Heart left ventricle (tissue), 16 donors: ENCODE results near the gene FRMPD4. TPM values are rescaled to one million over a fixed set of nuclear protein-coding genes. Genes with fewer than 3 reads are reported as not detected.

Source experiments
- ATAC-seq, 4 donors: fragments of 200-7000 bp; cut with Tn5 transposase; one replicate each; pipeline ENCODE4 v1.9.1; 2020 to 2022; ENCODE audit warnings: moderate library complexity in 4 of 4, mild to moderate bottlenecking in 3 of 4, moderate number of reproducible peaks in 1 of 4
- DNase-seq, 5 donors: peaks; one replicate each; pipeline ENCODE4 v3.0.0-alpha.2; 2020
- H3K27ac ChIP-seq, 12 donors: fragments of 200-600 bp; sonication (generic) in 4 of 12; one replicate each; pipeline versions ENCODE4 v1.5.0 to v1.8.0; 2016 to 2022; ENCODE audit warnings: mild to moderate bottlenecking in 2 of 12
- H3K27me3 ChIP-seq, 9 donors: fragments of 200-600 bp; sonication (generic) in 2 of 9; one replicate each; pipeline versions ENCODE4 v1.5.1 to v1.8.0; 2016 to 2022; ENCODE audit warnings: mild to moderate bottlenecking in 3 of 9
- H3K36me3 ChIP-seq, 9 donors: fragments of 200-600 bp; sonication (generic) in 2 of 9; one replicate each; pipeline versions ENCODE4 v1.5.0 to v1.8.0; 2018 to 2022; ENCODE audit warnings: mild to moderate bottlenecking in 2 of 9
- H3K4me1 ChIP-seq, 12 donors: fragments of 200-600 bp; sonication (generic) in 4 of 12; one replicate each; pipeline versions ENCODE4 v1.5.0 to v1.8.0; 2016 to 2022; ENCODE audit warnings: mild to moderate bottlenecking in 3 of 12
- H3K4me3 ChIP-seq, 12 donors: fragments of 200-600 bp; sonication (generic) in 4 of 12; one replicate each; pipeline versions ENCODE4 v1.5.0 to v1.8.0; 2017 to 2022; ENCODE audit warnings: mild to moderate bottlenecking in 9 of 12, moderate library complexity in 4 of 12
- H3K9me3 ChIP-seq, 12 donors: fragments of 200-600 bp; sonication (generic) in 4 of 12; one replicate each; pipeline versions ENCODE4 v1.5.0 to v1.8.0; 2016 to 2022; ENCODE audit warnings: mild to moderate bottlenecking in 1 of 12
- POLR2A ChIP-seq, 2 donors: fragments of 450-650 bp; IDR thresholded peaks; one replicate each; pipeline ENCODE4 v1.6.1; 2017; ENCODE audit warnings: antibody characterized with exemption in 2 of 2, mild to moderate bottlenecking in 2 of 2, moderate library complexity in 2 of 2
- WGBS, 4 donors: extraction: QIAGEN DNeasy Blood & Tissue Kit in 2 of 4; methylation state at CpG; one replicate each; pipeline versions ENCODE4 v1.1.5 to v1.1.7; 2013 to 2018; 5-methylcytosine and 5-hydroxymethylcytosine counted together
- intact Hi-C, 10 donors: fragments of 100-400 bp; cut with DNase I; formaldehyde crosslinking; loops; one replicate each; pipeline versions ENCODE4 v1.11.1 to v1.14.2; 2022
- long read RNA-seq, 3 donors: library from polyadenylated mRNA; unstranded; transcript quantifications; one replicate each; pipeline ENCODE4 v2.0.0, GENCODE V29; 2020 to 2021
- polyA plus RNA-seq, 2 donors: library from polyadenylated mRNA; stranded (reverse); fragments of 200-250 nt; gene quantifications; one replicate each; pipeline ENCODE4 v1.2.3, GENCODE V29; 2013
- total RNA-seq, 9 donors: library from RNA; depleted of rRNA in 2 of 9; stranded (reverse); fragments of >200 nt in 2 of 9; fragmentation: NEBNext Ultra II Directional in 3 of 9; extraction: Animal tissue kit (Norgen Biotek cat#: 25700) in 3 of 9; gene quantifications; one replicate each; pipeline versions ENCODE4 v1.1.0 to v1.2.4, GENCODE V29; 2016 to 2023
- TF ChIP-seq, protein P1 (sequence below), 12 donors: fragments of 200-600 bp; sonication (generic) in 4 of 12; IDR thresholded peaks; one replicate each; pipeline versions ENCODE4 v1.5.0 to v1.8.0; 2018 to 2022; ENCODE audit warnings: antibody characterized with exemption in 12 of 12, mild to moderate bottlenecking in 5 of 12
- donor health status: ischemic (EF 13 %, LVEDD 7.1; RV severe dilation, severe dysfunction).
- donor health status: healthy with polysubstance abuse.
- donor health status: DM: no; HTN: yes; CAD: no.
- donor health status: DM: no; HTN: no; CAD: no.
- donor health status: ischemic (EF 25% LVEDD 6.9; RV normal size, moderate dysfunction).
- donor health status: ischemic (EF 25% LVEDD 5.7; RV mildly dilated, moderate dysfunction).
- donor health status: healthy.
- donor health status: DM: yes; HTN: yes; CAD: no.
- donor health status: ischemic (EF 35%, LVEDD 5.7; RV mildly dilated, moderate dysfunction).
- donor health status: nonischemic (EF 11% LVEDD 7.7; RV severe dilation, severe dysfunction).
- donor health status: DM: yes; HTN: yes; CAD: no.
- donor health status: PGD.
- donor health status: ischemic (EF 29% LVEDD 5.4; RV normal size, mild dysfunction).
- donor health status: nonischemic (EF 23%, LVEDD 6.1; RV moderate dilation, normal function).

The FRMPD4 gene
- total RNA-seq (1 to 10 TPM in 6 of 9 donors, under 1 TPM in 3; 0.25 to 4.2 (median 2.4) TPM), polyA plus RNA-seq (under 1 TPM; 0.07 to 0.61 TPM)
- long read RNA-seq, donor 1, partial matches to known transcripts: 3 of 8 reads
- long read RNA-seq, donor 1, other reads (novel, unspliced or antisense): 4 of 8 reads
- long read RNA-seq, donor 2, partial matches to known transcripts: 2 of 3 reads
- long read RNA-seq, donor 2, other reads (novel, unspliced or antisense): 1 of 3 reads
- long read RNA-seq, donor 3, partial matches to known transcripts: 0 of 1 reads
- long read RNA-seq, donor 3, other reads (novel, unspliced or antisense): 1 of 1 reads

DNA sequence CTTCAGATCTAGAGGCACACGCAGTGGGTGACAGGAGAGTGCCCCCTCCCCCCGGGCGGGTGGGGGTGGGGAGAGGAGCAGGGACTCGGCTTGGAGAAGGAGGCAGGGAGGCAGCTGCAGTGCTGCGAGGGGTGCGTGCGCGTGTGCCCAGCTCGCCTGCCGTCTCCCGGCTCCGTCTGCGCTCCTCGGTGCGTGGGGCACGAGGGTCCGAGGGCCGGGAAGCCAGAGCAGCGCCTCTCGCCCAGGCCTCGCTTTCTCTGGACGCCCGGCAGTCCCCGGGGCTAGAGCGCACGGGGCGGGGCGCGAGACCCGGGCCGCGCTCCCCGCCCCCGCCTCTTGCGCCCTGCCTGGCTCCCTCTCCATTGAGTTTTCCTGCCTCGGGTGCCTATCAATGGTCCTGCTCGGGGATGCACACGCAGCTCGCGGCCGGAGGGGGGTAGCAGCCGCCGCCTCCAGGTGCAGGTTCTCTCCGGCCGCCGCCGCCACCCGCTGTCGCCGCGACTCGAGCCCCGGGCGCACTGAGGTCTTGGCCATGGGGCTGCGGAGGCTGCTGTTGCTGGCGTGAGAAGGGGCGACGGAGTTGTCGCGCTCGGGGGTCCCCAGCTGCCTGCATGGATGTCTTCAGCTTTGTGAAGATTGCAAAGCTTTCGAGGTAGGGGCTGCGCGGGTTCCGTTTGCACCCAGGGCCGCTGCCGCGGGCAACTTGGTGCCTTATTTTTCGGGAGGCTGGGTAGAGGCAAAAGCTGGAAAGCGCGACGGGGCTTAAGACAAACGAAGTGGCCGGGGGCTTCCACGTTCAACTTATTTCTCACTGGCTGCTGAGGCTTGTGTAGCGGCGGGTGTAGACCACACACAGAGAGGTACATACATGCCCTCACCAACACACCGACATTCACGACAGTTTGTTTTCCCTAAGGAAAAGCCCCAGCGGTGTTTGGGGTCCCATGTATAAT is at the start of gene FRMPD4:
Gene FRMPD4 (plus strand): TSS at position 113 of the 953 bp plus-strand sequence. CDS start 499 bp downstream, at position 612.
- Histone ChIP-seq H3K27me3 (peaks cover 0 to 46% (median 0%) of the 10 kb centered on the region in 9 donors), H3K4me3 (peak within 1 kb of the TSS; percentile 7 to 52 (median 39)), H3K27ac (no peak within 1 kb of the TSS), H3K4me1 (peaks cover 0 to 4% (median 0%) of the 10 kb centered on the region in 12 donors), H3K9me3 (no peaks in the 10 kb centered on the region), H3K36me3 (no peaks in the 10 kb centered on the region)
- 3 to 23% (median 13%) methylated on average over 28 to 80 of the region's 80 CpGs for WGBS, 4 donors
- intact Hi-C loops: no loop called here
- peak in 3 of 4 donors; percentile 34 to 74 (median 60) for ATAC-seq
- peak in 3 of 5 donors; percentile 6 to 49 (median 23) for DNase-seq
- TF ChIP-seq, protein P1, sequence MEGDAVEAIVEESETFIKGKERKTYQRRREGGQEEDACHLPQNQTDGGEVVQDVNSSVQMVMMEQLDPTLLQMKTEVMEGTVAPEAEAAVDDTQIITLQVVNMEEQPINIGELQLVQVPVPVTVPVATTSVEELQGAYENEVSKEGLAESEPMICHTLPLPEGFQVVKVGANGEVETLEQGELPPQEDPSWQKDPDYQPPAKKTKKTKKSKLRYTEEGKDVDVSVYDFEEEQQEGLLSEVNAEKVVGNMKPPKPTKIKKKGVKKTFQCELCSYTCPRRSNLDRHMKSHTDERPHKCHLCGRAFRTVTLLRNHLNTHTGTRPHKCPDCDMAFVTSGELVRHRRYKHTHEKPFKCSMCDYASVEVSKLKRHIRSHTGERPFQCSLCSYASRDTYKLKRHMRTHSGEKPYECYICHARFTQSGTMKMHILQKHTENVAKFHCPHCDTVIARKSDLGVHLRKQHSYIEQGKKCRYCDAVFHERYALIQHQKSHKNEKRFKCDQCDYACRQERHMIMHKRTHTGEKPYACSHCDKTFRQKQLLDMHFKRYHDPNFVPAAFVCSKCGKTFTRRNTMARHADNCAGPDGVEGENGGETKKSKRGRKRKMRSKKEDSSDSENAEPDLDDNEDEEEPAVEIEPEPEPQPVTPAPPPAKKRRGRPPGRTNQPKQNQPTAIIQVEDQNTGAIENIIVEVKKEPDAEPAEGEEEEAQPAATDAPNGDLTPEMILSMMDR (IDR thresholded peaks at IDR 0.05): peak in 4 of 12 donors; percentile 11 to 36 (median 25)
- TF ChIP-seq POLR2A (IDR thresholded peaks at IDR 0.05): no peak

DNA sequence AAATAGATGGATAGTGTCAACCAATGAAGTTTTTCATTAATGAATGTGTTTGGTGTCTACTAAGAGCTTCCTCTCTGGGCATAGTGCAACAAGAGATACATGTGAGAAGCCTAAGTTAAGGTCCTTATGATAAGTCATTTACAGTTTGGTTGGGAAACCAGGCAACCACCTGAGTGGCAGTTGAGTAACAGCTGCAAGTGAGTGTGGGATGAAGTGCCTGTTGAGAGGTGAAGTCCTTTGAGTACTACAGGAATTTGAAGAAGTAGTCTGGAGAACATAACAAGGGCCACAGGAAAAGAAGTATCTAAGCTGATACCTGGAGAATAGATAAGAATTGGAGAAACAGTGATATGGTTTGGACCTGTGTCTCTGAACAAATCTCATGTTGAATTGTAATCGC is 48.5 kb upstream of the FRMPD4 start:
- Histone ChIP-seq H3K36me3 (no peaks in the 10 kb centered on the region), H3K4me1 (no peaks in the 10 kb centered on the region), H3K27me3 (no peaks in the 10 kb centered on the region), H3K9me3 (no peaks in the 10 kb centered on the region), H3K4me3 (no peak overlapping the region), H3K27ac (no peak overlapping the region)
- TF ChIP-seq, protein P1 (IDR thresholded peaks at IDR 0.05): no peak
- no peak for TF ChIP-seq POLR2A (IDR thresholded peaks at IDR 0.05)
- intact Hi-C loops: loop anchor here in 3 of 10 donors (10.0 kb wide), 2 partner anchors 615 to 1275 kb away; no protein-coding TSS in a partner anchor
- ATAC-seq (no peak), DNase-seq (no peak)
- 56 to 69% (median 63%) methylated on average over 1 of the region's 1 CpG for WGBS, 4 donors

GRCh38 chrX:12113321-12113720 is 25.0 kb upstream of the FRMPD4 start:
- H3K27me3 ChIP-seq: no peaks in the 10 kb centered on the region
- H3K4me1 ChIP-seq: no peaks in the 10 kb centered on the region
- no peak for ATAC-seq
- no peaks in the 10 kb centered on the region for H3K36me3 ChIP-seq
- WGBS, 4 donors: 68 to 81% (median 75%) methylated on average over 2 of the region's 2 CpGs
- DNase-seq: no peak
- H3K4me3 ChIP-seq: no peak overlapping the region
- H3K9me3 ChIP-seq: no peaks in the 10 kb centered on the region
- no peak overlapping the region for H3K27ac ChIP-seq
- TF ChIP-seq, protein P1 (IDR thresholded peaks at IDR 0.05): no peak
- TF ChIP-seq POLR2A (IDR thresholded peaks at IDR 0.05): no peak
- intact Hi-C loops: no loop called here

- no peak for TF ChIP-seq POLR2A (IDR thresholded peaks at IDR 0.05)
- TF ChIP-seq, protein P1 (IDR thresholded peaks at IDR 0.05): no peak
- no peaks in the 10 kb centered on the region for H3K4me1 ChIP-seq
- no peaks in the 10 kb centered on the region for H3K36me3 ChIP-seq
- no peaks in the 10 kb centered on the region for H3K27me3 ChIP-seq
- DNase-seq: no peak
- intact Hi-C loops: no loop called here
- no peak overlapping the region for H3K4me3 ChIP-seq
- 32 to 42% (median 37%) methylated on average over 2 of the region's 2 CpGs for WGBS, 4 donors
- ATAC-seq: no peak
- no peaks in the 10 kb centered on the region for H3K9me3 ChIP-seq
- H3K27ac ChIP-seq: no peak overlapping the region
Observed at GRCh38 chrX:12115377-12115776, 22.9 kb upstream of the FRMPD4 start.
